ENCODE measurements around the gene RAPGEF4. TPM values are rescaled to one million over a fixed set of nuclear protein-coding genes. Genes with fewer than 3 reads are reported as not detected.

RAPGEF4 gene
- total RNA-seq, 2 experiments from 2014 or later: 0.85 to 1.3 TPM

DNA sequence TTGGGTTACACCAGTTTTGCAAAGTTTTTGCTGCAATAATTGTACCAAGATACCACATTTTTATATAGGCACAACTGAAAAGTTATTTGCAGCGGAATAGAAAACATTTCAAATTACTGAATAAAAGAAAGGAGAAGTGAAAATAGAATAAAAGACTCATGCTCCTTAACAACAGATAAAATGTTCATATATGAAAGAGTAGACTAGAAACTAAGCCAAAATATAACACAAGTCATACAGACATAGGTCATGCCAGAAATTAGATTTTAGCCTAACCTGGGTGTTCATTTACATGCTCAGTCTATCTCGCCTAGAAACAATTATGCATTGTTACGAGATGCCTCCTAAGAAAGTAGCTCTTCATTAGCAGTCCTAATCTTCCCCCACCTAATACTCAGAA is 323.6 kb downstream of the RAPGEF4 start:
- TF ChIP-seq, protein P1, sequence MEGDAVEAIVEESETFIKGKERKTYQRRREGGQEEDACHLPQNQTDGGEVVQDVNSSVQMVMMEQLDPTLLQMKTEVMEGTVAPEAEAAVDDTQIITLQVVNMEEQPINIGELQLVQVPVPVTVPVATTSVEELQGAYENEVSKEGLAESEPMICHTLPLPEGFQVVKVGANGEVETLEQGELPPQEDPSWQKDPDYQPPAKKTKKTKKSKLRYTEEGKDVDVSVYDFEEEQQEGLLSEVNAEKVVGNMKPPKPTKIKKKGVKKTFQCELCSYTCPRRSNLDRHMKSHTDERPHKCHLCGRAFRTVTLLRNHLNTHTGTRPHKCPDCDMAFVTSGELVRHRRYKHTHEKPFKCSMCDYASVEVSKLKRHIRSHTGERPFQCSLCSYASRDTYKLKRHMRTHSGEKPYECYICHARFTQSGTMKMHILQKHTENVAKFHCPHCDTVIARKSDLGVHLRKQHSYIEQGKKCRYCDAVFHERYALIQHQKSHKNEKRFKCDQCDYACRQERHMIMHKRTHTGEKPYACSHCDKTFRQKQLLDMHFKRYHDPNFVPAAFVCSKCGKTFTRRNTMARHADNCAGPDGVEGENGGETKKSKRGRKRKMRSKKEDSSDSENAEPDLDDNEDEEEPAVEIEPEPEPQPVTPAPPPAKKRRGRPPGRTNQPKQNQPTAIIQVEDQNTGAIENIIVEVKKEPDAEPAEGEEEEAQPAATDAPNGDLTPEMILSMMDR (IDR thresholded peaks at IDR 0.05): no peak
- ATAC-seq: no peak
- no peaks in the 10 kb centered on the region for H3K9me3 Mint-ChIP-seq
- H3K27ac Mint-ChIP-seq: no peak overlapping the region
- H3K4me3 Mint-ChIP-seq: no peak overlapping the region
- H3K27me3 Mint-ChIP-seq: peaks cover 16% of the 10 kb centered on the region
- no peaks in the 10 kb centered on the region for H3K36me3 Mint-ChIP-seq (ENCODE audit: low read depth)
- ChIA-PET POLR2A (no interaction called here), CTCF (interaction anchor here (1.3 to 4.5 kb wide), 2 partner anchors 151 kb away, joined by 7 to 16 read pairs; no protein-coding TSS in a partner anchor)
- intact Hi-C loops (cut with micrococcal nuclease): no loop called here
- H3K4me1 Mint-ChIP-seq (ENCODE audit: low read depth): no peaks in the 10 kb centered on the region
- no peak for DNase-seq

GRCh38 chr2:173059971-173060461 is 324.4 kb downstream of the RAPGEF4 start:
- Mint-ChIP-seq H3K27me3 (peaks cover 16% of the 10 kb centered on the region), H3K27ac (no peak overlapping the region), H3K4me3 (no peak overlapping the region), H3K4me1 (ENCODE audit: low read depth) (no peaks in the 10 kb centered on the region), H3K9me3 (no peaks in the 10 kb centered on the region), H3K36me3 (ENCODE audit: low read depth) (no peaks in the 10 kb centered on the region)
- ChIA-PET POLR2A (no interaction called here), CTCF (interaction anchor here (4.5 kb wide), 1 partner anchor 150 kb away, joined by 16 read pairs; no protein-coding TSS in a partner anchor)
- intact Hi-C loops (cut with micrococcal nuclease): no loop called here
- ATAC-seq: no peak
- TF ChIP-seq, protein P1 (IDR thresholded peaks at IDR 0.05): no peak
- DNase-seq: no peak

DNA sequence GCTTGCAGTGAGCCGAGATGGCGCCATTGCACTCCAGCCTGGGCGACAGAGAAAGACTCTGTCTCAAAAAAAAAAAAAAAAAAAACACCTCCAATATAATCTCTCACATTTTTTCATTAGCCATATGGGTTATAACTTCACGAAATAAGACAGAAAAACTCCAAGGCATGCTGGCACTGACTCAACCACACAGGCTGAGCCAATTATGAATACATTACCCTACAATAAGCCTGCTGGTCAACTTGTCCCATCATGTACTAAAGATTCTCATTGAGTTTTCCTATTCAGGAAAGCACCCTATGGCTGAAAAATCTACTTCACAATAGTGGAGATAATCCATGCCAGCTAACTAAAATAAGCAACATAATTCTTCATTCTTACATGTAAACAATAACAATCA is 327.2 kb downstream of the RAPGEF4 start:
- H3K4me1 Mint-ChIP-seq (ENCODE audit: low read depth): no peaks in the 10 kb centered on the region
- no peak overlapping the region for H3K27ac Mint-ChIP-seq
- intact Hi-C loops (cut with micrococcal nuclease): no loop called here
- CTCF ChIA-PET: interaction anchor here (4.5 kb wide), 1 partner anchor 148 kb away, joined by 16 read pairs; no protein-coding TSS in a partner anchor
- ATAC-seq (no peak), DNase-seq (no peak)
- no peaks in the 10 kb centered on the region for H3K9me3 Mint-ChIP-seq
- H3K27me3 Mint-ChIP-seq: peaks cover 17% of the 10 kb centered on the region
- TF ChIP-seq, protein P1 (IDR thresholded peaks at IDR 0.05): no peak
- H3K4me3 Mint-ChIP-seq: no peak overlapping the region
- POLR2A ChIA-PET: no interaction called here
- H3K36me3 Mint-ChIP-seq (ENCODE audit: low read depth): no peaks in the 10 kb centered on the region

GRCh38 chr2:173064151-173064805 is 328.6 kb downstream of the RAPGEF4 start:
- H3K4me3 Mint-ChIP-seq: no peak overlapping the region

More at GRCh38 chr2:173064151-173064805, 328.6 kb downstream of the RAPGEF4 start:
- Mint-ChIP-seq H3K27ac (no peak overlapping the region), H3K4me1 (ENCODE audit: low read depth) (no peaks in the 10 kb centered on the region), H3K9me3 (no peaks in the 10 kb centered on the region), H3K36me3 (ENCODE audit: low read depth) (no peaks in the 10 kb centered on the region), H3K27me3 (peaks cover 18% of the 10 kb centered on the region)
- DNase-seq (no peak), ATAC-seq (no peak)
- ChIA-PET CTCF (interaction anchor here (1.2 to 2.6 kb wide), 2 partner anchors 36 to 146 kb away, joined by 3 to 7 read pairs; no protein-coding TSS in a partner anchor), POLR2A (no interaction called here)
- TF ChIP-seq, protein P1 (IDR thresholded peaks at IDR 0.05): no peak
- intact Hi-C loops (cut with micrococcal nuclease): no loop called here

All from activated CD8-positive, alpha-beta T cell treated with anti-CD3 and anti-CD28 coated beads for 36 hours (primary cell).